Gastroesophageal sphincter (tissue), 3 donors: Measurements from ENCODE around the gene CDCA7L.

Experiments
- CTCF ChIP-seq, 4 experiments: fragments of 200-600 bp in 2 of 4; fragments of 450-650 bp in 2 of 4; sonication (generic) in 1 of 4; IDR thresholded peaks; one replicate each; pipeline ENCODE4 v1.5.1; 2017 to 2019; ENCODE audit warnings: antibody characterized with exemption in 4 of 4, mild to moderate bottlenecking in 2 of 4, moderate library complexity in 2 of 4
- POLR2A ChIP-seq, 2 donors: fragments of 450-650 bp; IDR thresholded peaks; one replicate each; pipeline ENCODE4 v1.6.1; 2017; ENCODE audit warnings: antibody characterized with exemption in 2 of 2, mild to moderate bottlenecking in 2 of 2, moderate library complexity in 1 of 2

- TF ChIP-seq CTCF (IDR thresholded peaks at IDR 0.05) (no peak), POLR2A (IDR thresholded peaks at IDR 0.05) (no peak)
Observed at GRCh38 chr7:21903020-21903786, 42.5 kb downstream of the CDCA7L start.
